GM12892 (cell line): ENCODE results near the gene PCYT1A.

Source experiments
- POLR2A ChIP-seq: IDR thresholded peaks from 2 replicates; pipeline ENCODE4 v1.6.1; 2011; ENCODE audit warnings: low read depth, low read length, control low read depth
- POLR2AphosphoS5 ChIP-seq: IDR thresholded peaks from 2 replicates; pipeline ENCODE4 v1.6.1; 2011; ENCODE audit warnings: low read depth, low read length, control low read depth

DNA sequence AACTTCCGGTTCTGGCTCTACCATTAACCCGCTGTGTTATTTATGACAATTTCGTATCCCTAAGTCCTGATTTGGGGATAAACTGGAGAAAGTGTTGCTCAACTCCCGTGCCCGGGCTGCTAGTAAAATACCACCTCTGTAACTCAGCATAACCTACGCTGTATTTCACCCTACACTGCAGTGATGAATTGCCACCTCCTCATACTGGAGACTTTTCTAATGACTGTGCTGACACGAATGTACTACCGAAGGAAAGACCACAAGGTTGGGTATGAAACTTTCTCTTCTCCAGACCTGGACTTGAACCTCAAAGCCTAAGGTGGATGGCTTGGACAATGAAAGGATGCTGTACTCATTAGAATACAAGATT lies 54.7 kb downstream of the PCYT1A start:
- TF ChIP-seq POLR2AphosphoS5 (no peak), POLR2A (no peak)
